ENCODE measurements around the gene GNG2. TPM values are rescaled to one million over a fixed set of nuclear protein-coding genes. Genes with fewer than 3 reads are reported as not detected.

Gene GNG2
- total RNA-seq, 2 experiments from 2014 or later, result 24.0 to 32.0 TPM

GRCh38 chr14:51917193-51917592, 56.8 kb downstream of the GNG2 start:
- Histone ChIP-seq H3K4me2 (ENCODE audit: low read length) (no peak overlapping the region), H3K9me3 (ENCODE audit: low read length) (no peaks in the 10 kb centered on the region), H3K27ac (ENCODE audit: low read depth, low read length, poor library complexity, severe bottlenecking) (no peak overlapping the region), H3K4me3 (ENCODE audit: low read depth, low read length, poor library complexity, severe bottlenecking) (no peak overlapping the region), H4K20me1 (ENCODE audit: insufficient read depth, low read length) (no peaks in the 10 kb centered on the region), H3K79me2 (ENCODE audit: insufficient read depth, low read depth, low read length) (no peaks in the 10 kb centered on the region), H3K9me2 (ENCODE audit: insufficient read depth, low read length) (no peaks in the 10 kb centered on the region), H2AFZ (ENCODE audit: low read length) (no peak overlapping the region), H3K4me1 (ENCODE audit: insufficient read depth, low read length, poor library complexity, severe bottlenecking) (no peaks in the 10 kb centered on the region), H3K36me3 (ENCODE audit: insufficient read depth, low read length) (no peaks in the 10 kb centered on the region)
- no peak for TF ChIP-seq CTCF (conservative IDR thresholded peaks at IDR 0.05; ENCODE audit: low read length)
- no peak for TF ChIP-seq EZH2phosphoT487 (IDR thresholded peaks at IDR 0.05; ENCODE audit: borderline replicate concordance, low read depth, low read length)
- BruUV-seq (replicated peaks), result no TSS peak
- DNase-seq (ENCODE audit: low spot score), result no peak
- intact Hi-C loops (cut with micrococcal nuclease; ENCODE audit: unreplicated experiment), result no loop called here
- CTCF ChIA-PET (ENCODE audit: unreplicated experiment), result no interaction called here
- POLR2A ChIA-PET, result no interaction called here

GRCh38 chr14:51921026-51921425, 60.6 kb downstream of the GNG2 start:
- intact Hi-C loops (cut with micrococcal nuclease; ENCODE audit: unreplicated experiment), result no loop called here
- Histone ChIP-seq H3K9me2 (ENCODE audit: insufficient read depth, low read length) (no peaks in the 10 kb centered on the region), H3K36me3 (ENCODE audit: insufficient read depth, low read length) (no peaks in the 10 kb centered on the region), H3K27ac (ENCODE audit: low read depth, low read length, poor library complexity, severe bottlenecking) (no peak overlapping the region), H2AFZ (ENCODE audit: low read length) (no peak overlapping the region), H3K79me2 (ENCODE audit: insufficient read depth, low read depth, low read length) (no peaks in the 10 kb centered on the region), H3K4me2 (ENCODE audit: low read length) (no peak overlapping the region), H3K4me3 (ENCODE audit: low read depth, low read length, poor library complexity, severe bottlenecking) (no peak overlapping the region), H4K20me1 (ENCODE audit: insufficient read depth, low read length) (no peaks in the 10 kb centered on the region), H3K4me1 (ENCODE audit: insufficient read depth, low read length, poor library complexity, severe bottlenecking) (no peaks in the 10 kb centered on the region), H3K9me3 (ENCODE audit: low read length) (no peaks in the 10 kb centered on the region)
- TF ChIP-seq CTCF (conservative IDR thresholded peaks at IDR 0.05; ENCODE audit: low read length) (no peak), EZH2phosphoT487 (IDR thresholded peaks at IDR 0.05; ENCODE audit: borderline replicate concordance, low read depth, low read length) (no peak)
- CTCF ChIA-PET (ENCODE audit: unreplicated experiment), result no interaction called here
- no peak for DNase-seq (ENCODE audit: low spot score)
- POLR2A ChIA-PET, result interaction anchor here (0.7 kb wide), 1 partner anchor 12 kb away, joined by 3 read pairs; no protein-coding TSS in a partner anchor
- BruUV-seq (replicated peaks), result no TSS peak

- BruUV-seq (replicated peaks), result no TSS peak
- ChIA-PET CTCF (ENCODE audit: unreplicated experiment) (no interaction called here), POLR2A (no interaction called here)
- no peak overlapping the region for H3K27ac ChIP-seq (ENCODE audit: low read depth, low read length, poor library complexity, severe bottlenecking)
- intact Hi-C loops (cut with micrococcal nuclease; ENCODE audit: unreplicated experiment), result no loop called here
- H4K20me1 ChIP-seq (ENCODE audit: insufficient read depth, low read length), result no peaks in the 10 kb centered on the region
- H3K4me3 ChIP-seq (ENCODE audit: low read depth, low read length, poor library complexity, severe bottlenecking), result no peak overlapping the region
- no peaks in the 10 kb centered on the region for H3K9me3 ChIP-seq (ENCODE audit: low read length)
- no peak overlapping the region for H2AFZ ChIP-seq (ENCODE audit: low read length)
- H3K79me2 ChIP-seq (ENCODE audit: insufficient read depth, low read depth, low read length), result no peaks in the 10 kb centered on the region
- H3K4me1 ChIP-seq (ENCODE audit: insufficient read depth, low read length, poor library complexity, severe bottlenecking), result no peaks in the 10 kb centered on the region
- H3K36me3 ChIP-seq (ENCODE audit: insufficient read depth, low read length), result no peaks in the 10 kb centered on the region
- H3K9me2 ChIP-seq (ENCODE audit: insufficient read depth, low read length), result no peaks in the 10 kb centered on the region
- TF ChIP-seq CTCF (conservative IDR thresholded peaks at IDR 0.05; ENCODE audit: low read length) (no peak), EZH2phosphoT487 (IDR thresholded peaks at IDR 0.05; ENCODE audit: borderline replicate concordance, low read depth, low read length) (no peak)
- DNase-seq (ENCODE audit: low spot score), result no peak
- no peak overlapping the region for H3K4me2 ChIP-seq (ENCODE audit: low read length)
Measured at GRCh38 chr14:51922624-51923023, 62.2 kb downstream of the GNG2 start.

All from OCI-LY7 (cell line).